Spleen (tissue), 11 donors: ENCODE results near the gene MAPT. TPM values are rescaled to one million over a fixed set of nuclear protein-coding genes. Genes with fewer than 3 reads are reported as not detected.

Experiments
- DNase-seq: peaks from one replicate; pipeline ENCODE4 v3.0.0-alpha.2; 2020
- H3K27ac ChIP-seq, 8 donors: fragments of 200-600 bp; sonication (generic) in 7 of 8; 1 replicate in 4 of 8; 2 replicates in 4 of 8; pipeline versions ENCODE4 v1.5.0 to v1.8.0; 2016 to 2021; ENCODE audit warnings: inconsistent platforms in 4 of 8, mild to moderate bottlenecking in 4 of 8, moderate library complexity in 1 of 8
- H3K27me3 ChIP-seq, 7 donors: fragments of 200-600 bp; sonication (generic) in 6 of 7; replicated peaks in 1 of 7; 1 replicate in 4 of 7; 2 replicates in 3 of 7; pipeline versions ENCODE4 v1.5.0 to v1.8.0; 2016 to 2021; ENCODE audit warnings: inconsistent platforms in 3 of 7, mild to moderate bottlenecking in 1 of 7
- H3K36me3 ChIP-seq, 6 donors: fragments of 200-600 bp; sonication (generic) in 5 of 6; 1 replicate in 4 of 6; 2 replicates in 2 of 6; pipeline versions ENCODE4 v1.5.0 to v1.8.0; 2016 to 2021; ENCODE audit warnings: inconsistent platforms in 2 of 6
- H3K4me1 ChIP-seq, 6 donors: fragments of 200-600 bp; sonication (generic) in 5 of 6; 1 replicate in 3 of 6; 2 replicates in 3 of 6; pipeline versions ENCODE4 v1.5.0 to v1.8.0; 2016 to 2021; ENCODE audit warnings: inconsistent platforms in 3 of 6
- H3K4me3 ChIP-seq, 8 donors: fragments of 200-600 bp; sonication (generic) in 7 of 8; 1 replicate in 4 of 8; 2 replicates in 4 of 8; pipeline versions ENCODE4 v1.5.0 to v1.8.0; 2016 to 2021; ENCODE audit warnings: inconsistent platforms in 4 of 8, mild to moderate bottlenecking in 4 of 8, moderate library complexity in 2 of 8
- H3K9me3 ChIP-seq, 8 donors: fragments of 200-600 bp; sonication (generic) in 7 of 8; 1 replicate in 4 of 8; 2 replicates in 4 of 8; pipeline versions ENCODE4 v1.5.0 to v1.8.0; 2016 to 2021; ENCODE audit warnings: inconsistent platforms in 4 of 8
- POLR2A ChIP-seq, 3 donors: fragments of 450-650 bp; IDR thresholded peaks; one replicate each; pipeline ENCODE4 v1.5.1; 2017; ENCODE audit warnings: antibody characterized with exemption in 3 of 3, mild to moderate bottlenecking in 1 of 3
- POLR2AphosphoS5 ChIP-seq, 3 donors: sonication (generic); formaldehyde crosslinking; IDR thresholded peaks; one replicate each; pipeline ENCODE4 v1.5.1; 2017; ENCODE audit warnings: antibody characterized with exemption in 3 of 3
- WGBS, 5 donors: extraction: QIAGEN DNeasy Blood & Tissue Kit in 3 of 5; methylation state at CpG; one replicate each; pipeline versions ENCODE4 v1.1.5 to v1.1.7; 2013 to 2018; 5-methylcytosine and 5-hydroxymethylcytosine counted together
- intact Hi-C: fragments of 100-400 bp; cut with DNase I; formaldehyde crosslinking; loops from one replicate; pipeline ENCODE4 v1.15.0; 2023; ENCODE audit warnings: low total_unique reads
- polyA plus RNA-seq, 3 donors: library from polyadenylated mRNA; stranded (reverse); fragments of 200-250 nt; gene quantifications; one replicate each; pipeline ENCODE4 v1.2.1, GENCODE V29; 2013
- total RNA-seq, 7 donors: library from RNA; depleted of rRNA in 3 of 7; stranded (reverse); fragments of >200 nt in 3 of 7; fragmentation: NEBNext Ultra II Directional in 4 of 7; extraction: Animal tissue kit (Norgen Biotek cat#: 25700) in 4 of 7; gene quantifications; one replicate each; pipeline versions ENCODE4 v1.1.0 to v1.2.1, GENCODE V29; 2016 to 2021
- TF ChIP-seq, protein P1 (sequence below), 11 experiments: fragments of 200-600 bp in 7 of 11; fragments of 450-650 bp in 4 of 11; sonication (generic) in 4 of 11; IDR thresholded peaks in 8 of 11; conservative IDR thresholded peaks in 3 of 11; 1 replicate in 7 of 11; 2 replicates in 4 of 11; pipeline versions ENCODE4 v1.4.0 to v1.8.0; 2016 to 2021; ENCODE audit warnings: antibody characterized with exemption in 11 of 11, inconsistent platforms in 4 of 11, mild to moderate bottlenecking in 1 of 11
- donor health status: healthy with polysubstance abuse.
- donor health status: DM: no; HTN: no; CAD: no; lungs with moderate emphysema.
- donor health status: DM: no; HTN: no; CAD: no.
- donor health status: Bipolar disorder and iron deficiency.
- donor health status: healthy.
- donor health status: DM: no; HTN: no; CAD: no.
- donor health status: DM: yes; HTN: yes; CAD: no.

The MAPT gene
- total and polyA plus RNA-seq, 10 donors: 0.15 to 1.6 (median 0.66) TPM

DNA sequence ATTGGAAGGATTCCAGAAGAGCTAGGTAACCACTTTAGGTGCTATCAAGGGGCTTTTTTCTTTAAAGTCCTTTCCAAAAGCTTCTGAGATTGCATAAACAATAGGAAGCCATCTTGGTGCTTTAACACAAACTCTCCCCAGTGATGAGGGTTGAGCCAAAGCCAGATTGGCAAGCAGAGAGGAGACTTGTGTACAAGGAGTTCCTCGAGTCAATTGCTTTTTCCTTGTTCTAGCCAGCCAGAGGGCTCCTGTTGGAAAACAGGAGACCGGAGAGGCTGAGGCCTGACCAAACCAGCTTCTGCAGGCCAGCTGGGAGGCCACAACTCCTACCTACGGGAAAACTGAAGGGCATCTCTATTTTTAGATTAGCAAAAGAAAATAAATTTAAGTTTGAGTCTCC is 46.5 kb downstream of the MAPT start:
- TF ChIP-seq POLR2AphosphoS5 (IDR thresholded peaks at IDR 0.05) (no peak), POLR2A (IDR thresholded peaks at IDR 0.05) (no peak)
- TF ChIP-seq, protein P1, sequence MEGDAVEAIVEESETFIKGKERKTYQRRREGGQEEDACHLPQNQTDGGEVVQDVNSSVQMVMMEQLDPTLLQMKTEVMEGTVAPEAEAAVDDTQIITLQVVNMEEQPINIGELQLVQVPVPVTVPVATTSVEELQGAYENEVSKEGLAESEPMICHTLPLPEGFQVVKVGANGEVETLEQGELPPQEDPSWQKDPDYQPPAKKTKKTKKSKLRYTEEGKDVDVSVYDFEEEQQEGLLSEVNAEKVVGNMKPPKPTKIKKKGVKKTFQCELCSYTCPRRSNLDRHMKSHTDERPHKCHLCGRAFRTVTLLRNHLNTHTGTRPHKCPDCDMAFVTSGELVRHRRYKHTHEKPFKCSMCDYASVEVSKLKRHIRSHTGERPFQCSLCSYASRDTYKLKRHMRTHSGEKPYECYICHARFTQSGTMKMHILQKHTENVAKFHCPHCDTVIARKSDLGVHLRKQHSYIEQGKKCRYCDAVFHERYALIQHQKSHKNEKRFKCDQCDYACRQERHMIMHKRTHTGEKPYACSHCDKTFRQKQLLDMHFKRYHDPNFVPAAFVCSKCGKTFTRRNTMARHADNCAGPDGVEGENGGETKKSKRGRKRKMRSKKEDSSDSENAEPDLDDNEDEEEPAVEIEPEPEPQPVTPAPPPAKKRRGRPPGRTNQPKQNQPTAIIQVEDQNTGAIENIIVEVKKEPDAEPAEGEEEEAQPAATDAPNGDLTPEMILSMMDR (IDR thresholded peaks at IDR 0.05 in 8 of 11, conservative IDR thresholded peaks at IDR 0.05 in 3 of 11): no peak
- H3K9me3 ChIP-seq: no peaks in the 10 kb centered on the region
- H3K27ac ChIP-seq: no peak overlapping the region
- H3K4me3 ChIP-seq: no peak overlapping the region
- intact Hi-C loops: no loop called here
- WGBS, 5 donors: 67 to 82% (median 70%) methylated on average over 3 of the region's 3 CpGs
- DNase-seq: no peak
- H3K27me3 ChIP-seq: peaks cover 0 to 27% (median 0%) of the 10 kb centered on the region in 7 donors
- H3K36me3 ChIP-seq: no peaks in the 10 kb centered on the region
- no peaks in the 10 kb centered on the region for H3K4me1 ChIP-seq

DNA sequence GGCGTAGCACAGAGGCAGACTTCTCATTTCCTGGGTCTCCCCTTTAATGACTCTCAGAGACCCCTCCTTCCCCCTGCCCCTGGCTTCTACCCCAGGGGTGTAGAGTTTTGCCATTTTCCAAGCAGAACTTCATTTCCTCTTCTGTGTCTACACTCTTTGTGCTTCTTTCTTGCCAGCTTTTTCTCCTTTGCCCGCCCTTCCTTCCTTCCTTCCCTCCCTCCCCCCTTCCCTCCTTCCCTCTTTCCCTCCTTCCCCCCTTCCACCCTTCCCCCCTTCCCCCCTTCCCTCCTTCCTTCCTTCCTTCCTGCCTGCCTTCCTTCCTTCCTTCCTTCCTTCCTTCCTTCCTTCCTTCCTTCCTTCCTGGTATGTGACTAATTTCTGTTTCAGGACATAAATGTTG is 47.0 kb downstream of the MAPT start:
- H3K36me3 ChIP-seq: no peaks in the 10 kb centered on the region
- no peak overlapping the region for H3K27ac ChIP-seq
- no peak for TF ChIP-seq POLR2AphosphoS5 (IDR thresholded peaks at IDR 0.05)
- TF ChIP-seq POLR2A (IDR thresholded peaks at IDR 0.05): no peak
- TF ChIP-seq, protein P1 (IDR thresholded peaks at IDR 0.05 in 8 of 11, conservative IDR thresholded peaks at IDR 0.05 in 3 of 11): no peak
- H3K4me3 ChIP-seq: no peak overlapping the region
- intact Hi-C loops: no loop called here
- H3K4me1 ChIP-seq: no peaks in the 10 kb centered on the region
- peaks cover 0 to 22% (median 0%) of the 10 kb centered on the region in 7 donors for H3K27me3 ChIP-seq
- H3K9me3 ChIP-seq: no peaks in the 10 kb centered on the region
- DNase-seq: no peak
- WGBS, 5 donors: 25 to 49% (median 34%) methylated on average over 2 of the region's 2 CpGs

DNA sequence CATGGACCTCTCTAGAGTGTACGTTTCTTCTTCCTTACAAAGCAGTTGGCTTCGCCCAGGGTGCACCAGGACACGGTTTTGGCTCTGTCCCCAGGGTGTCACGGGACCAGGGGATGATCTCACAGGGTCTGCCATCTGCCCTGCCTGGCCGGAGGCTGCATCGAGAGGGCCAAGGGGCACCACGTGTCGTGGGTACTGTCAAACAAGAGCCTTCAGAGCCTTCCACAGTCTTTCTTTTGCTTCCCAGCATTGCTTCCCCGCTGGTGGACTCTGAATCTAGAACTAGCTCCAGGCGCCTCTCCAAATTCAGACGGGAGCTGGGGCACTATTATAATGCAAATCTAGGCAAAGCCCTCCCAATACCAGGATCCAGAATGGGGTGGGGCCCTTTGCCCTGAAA is 47.9 kb downstream of the MAPT start:
- Histone ChIP-seq H3K9me3 (no peaks in the 10 kb centered on the region), H3K27me3 (peaks cover 0 to 22% (median 0%) of the 10 kb centered on the region in 7 donors), H3K36me3 (no peaks in the 10 kb centered on the region), H3K27ac (no peak overlapping the region), H3K4me1 (no peaks in the 10 kb centered on the region), H3K4me3 (no peak overlapping the region)
- WGBS, 5 donors: 54 to 68% (median 66%) methylated on average over 11 of the region's 11 CpGs
- DNase-seq: no peak
- intact Hi-C loops: no loop called here
- TF ChIP-seq POLR2AphosphoS5 (IDR thresholded peaks at IDR 0.05) (no peak), POLR2A (IDR thresholded peaks at IDR 0.05) (no peak)
- TF ChIP-seq, protein P1 (IDR thresholded peaks at IDR 0.05 in 8 of 11, conservative IDR thresholded peaks at IDR 0.05 in 3 of 11): no peak

DNA sequence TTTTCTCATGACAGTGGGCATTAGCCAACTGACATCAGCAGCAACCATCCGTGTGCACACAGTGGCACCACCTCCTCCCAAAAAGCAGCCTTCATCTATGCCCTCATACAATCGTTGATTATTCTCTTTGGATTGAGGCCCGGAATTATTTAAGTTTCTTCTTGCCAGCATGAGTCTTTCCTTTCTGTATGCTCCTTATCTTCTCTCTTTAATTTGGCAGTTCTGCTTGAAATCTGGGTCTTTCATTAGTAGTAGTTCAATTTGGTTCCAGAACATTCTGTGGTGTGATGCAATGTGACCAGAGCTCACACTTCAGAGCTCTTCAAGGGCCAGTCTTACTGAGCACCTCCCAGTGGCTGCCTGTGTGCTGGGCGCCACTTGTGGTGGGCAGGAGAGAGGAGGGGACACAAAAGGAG is 52.5 kb downstream of the MAPT start:
- H3K27ac ChIP-seq: no peak overlapping the region
- 74 to 89% (median 87%) methylated on average over 4 of the region's 4 CpGs for WGBS, 5 donors
- no peak for TF ChIP-seq POLR2A (IDR thresholded peaks at IDR 0.05)
- TF ChIP-seq POLR2AphosphoS5 (IDR thresholded peaks at IDR 0.05): no peak
- TF ChIP-seq, protein P1 (IDR thresholded peaks at IDR 0.05 in 8 of 11, conservative IDR thresholded peaks at IDR 0.05 in 3 of 11): no peak

More for the DNA sequence above, 52.5 kb downstream of the MAPT start:
- Histone ChIP-seq H3K9me3 (no peaks in the 10 kb centered on the region), H3K4me3 (no peak overlapping the region), H3K27me3 (peaks cover 0 to 61% (median 13%) of the 10 kb centered on the region in 7 donors), H3K36me3 (no peaks in the 10 kb centered on the region), H3K4me1 (peaks cover 3 to 13% (median 11%) of the 10 kb centered on the region in 6 donors)
- no peak for DNase-seq
- intact Hi-C loops: no loop called here
